CD14-positive monocyte (primary cell): Measurements from ENCODE around the gene WASF2. TPM values are rescaled to one million over a fixed set of nuclear protein-coding genes. Genes with fewer than 3 reads are reported as not detected.

Source experiments
- DNase-seq, 3 donors: peaks; one replicate each; pipeline ENCODE4 v3.0.0-alpha.2; 2011 to 2022
- H2AFZ ChIP-seq: 2 replicates; pipeline ENCODE4 v1.6.0; 2012; ENCODE audit warnings: mild to moderate bottlenecking, low read depth, low read length, inconsistent platforms; ENCODE audit not compliant: insufficient read depth, poor library complexity, severe bottlenecking
- H3K27ac ChIP-seq, 2 donors: 1 replicate in 1 of 2; 2 replicates in 1 of 2; pipeline ENCODE4 v1.5.1; 2012 to 2013; ENCODE audit warnings: low read length in 2 of 2, control low read depth in 1 of 2, inconsistent platforms in 1 of 2, low read depth in 1 of 2, mild to moderate bottlenecking in 1 of 2
- H3K27me3 ChIP-seq, 2 donors: one replicate each; pipeline versions ENCODE4 v1.6.0 to v1.6.1; 2011 to 2013; ENCODE audit warnings: low read length in 2 of 2; ENCODE audit not compliant: control insufficient read depth in 2 of 2, insufficient read depth in 2 of 2
- H3K36me3 ChIP-seq, 2 donors: replicated peaks in 1 of 2; 1 replicate in 1 of 2; 2 replicates in 1 of 2; pipeline versions ENCODE4 v1.5.1 to v1.6.1; 2012 to 2013; ENCODE audit warnings: low read length in 2 of 2, control low read depth in 1 of 2, inconsistent platforms in 1 of 2, mild to moderate bottlenecking in 1 of 2; ENCODE audit not compliant: insufficient read depth in 2 of 2, control insufficient read depth in 1 of 2
- H3K4me1 ChIP-seq, 2 donors: 1 replicate in 1 of 2; 2 replicates in 1 of 2; pipeline versions ENCODE4 v1.5.1 to v1.6.1; 2012 to 2013; ENCODE audit warnings: low read length in 2 of 2, control low read depth in 1 of 2, inconsistent platforms in 1 of 2, mild to moderate bottlenecking in 1 of 2, moderate library complexity in 1 of 2; ENCODE audit not compliant: insufficient read depth in 2 of 2, control insufficient read depth in 1 of 2
- H3K4me2 ChIP-seq: replicated peaks from 2 replicates; pipeline ENCODE3; 2012; ENCODE audit warnings: low read length, moderate library complexity, mild to moderate bottlenecking; ENCODE audit not compliant: poor library complexity, severe bottlenecking; ENCODE audit errors: extremely low read depth
- H3K4me3 ChIP-seq, 3 experiments: fragments of 200-600 bp in 1 of 3; sonication (generic) in 1 of 3; replicated peaks in 1 of 3; 1 replicate in 2 of 3; 2 replicates in 1 of 3; pipeline ENCODE4 v1.5.1; 2011 to 2013; ENCODE audit warnings: low read length in 3 of 3, mild to moderate bottlenecking in 3 of 3, control low read depth in 2 of 3, low read depth in 2 of 3, inconsistent platforms in 1 of 3, moderate library complexity in 1 of 3
- H3K79me2 ChIP-seq: 2 replicates; pipeline ENCODE4 v1.6.0; 2012; ENCODE audit warnings: mild to moderate bottlenecking, control low read depth, inconsistent platforms, low read length, moderate library complexity; ENCODE audit not compliant: insufficient read depth
- H3K9ac ChIP-seq: 2 replicates; pipeline ENCODE4 v1.6.0; 2017; ENCODE audit warnings: low read length, mild to moderate bottlenecking; ENCODE audit not compliant: insufficient read depth, poor library complexity, severe bottlenecking
- H3K9me3 ChIP-seq, 2 donors: replicated peaks in 1 of 2; 1 replicate in 1 of 2; 2 replicates in 1 of 2; pipeline versions ENCODE4 v1.5.1 to v1.6.1; 2012 to 2013; ENCODE audit warnings: low read length in 2 of 2, control low read depth in 1 of 2; ENCODE audit not compliant: control insufficient read depth in 1 of 2, insufficient read depth in 1 of 2
- H4K20me1 ChIP-seq: 2 replicates; pipeline ENCODE4 v1.6.0; 2012; ENCODE audit warnings: mild to moderate bottlenecking, low read length, control low read depth, moderate library complexity; ENCODE audit not compliant: insufficient read depth
- H3K27ac Mint-ChIP-seq, 7 donors: one replicate each; pipeline ENCODE4 v1.8.0; 2020; ENCODE audit warnings: mild to moderate bottlenecking in 7 of 7, mixed read lengths in 7 of 7, moderate library complexity in 6 of 7, inconsistent platforms in 2 of 7
- H3K27me3 Mint-ChIP-seq, 3 donors: one replicate each; pipeline ENCODE4 v1.8.0; 2021 to 2022; ENCODE audit warnings: low read depth in 3 of 3, mild to moderate bottlenecking in 3 of 3, mixed read lengths in 3 of 3, moderate library complexity in 3 of 3, inconsistent platforms in 1 of 3
- H3K36me3 Mint-ChIP-seq, 2 donors: one replicate each; pipeline ENCODE4 v1.8.0; 2020; ENCODE audit warnings: mixed read lengths in 2 of 2, inconsistent platforms in 1 of 2, mild to moderate bottlenecking in 1 of 2
- H3K4me1 Mint-ChIP-seq: one replicate; pipeline ENCODE4 v1.8.0; 2020; ENCODE audit warnings: mild to moderate bottlenecking, mixed read lengths
- H3K4me3 Mint-ChIP-seq, 2 donors: one replicate each; pipeline ENCODE4 v1.8.0; 2020; ENCODE audit warnings: mild to moderate bottlenecking in 2 of 2, mixed read lengths in 2 of 2, moderate library complexity in 1 of 2
- H3K9me3 Mint-ChIP-seq, 7 donors: one replicate each; pipeline ENCODE4 v1.8.0; 2020 to 2022; ENCODE audit warnings: mixed read lengths in 7 of 7, mild to moderate bottlenecking in 6 of 7, moderate library complexity in 6 of 7, inconsistent platforms in 2 of 7
- CTCF ChIP-seq: fragments of 200-600 bp; IDR thresholded peaks from one replicate; pipeline ENCODE4 v1.8.0; 2022; ENCODE audit warnings: antibody characterized with exemption, mild to moderate bottlenecking
- WGBS: methylation state at CpG from one replicate; pipeline ENCODE4 v1.1.5; 2013; ENCODE audit warnings: missing lambda C conversion rate; ENCODE audit not compliant: insufficient coverage; 5-methylcytosine and 5-hydroxymethylcytosine counted together
- intact Hi-C, 2 donors: fragments of 100-400 bp; cut with micrococcal nuclease; formaldehyde crosslinking; loops; one replicate each; pipeline versions ENCODE4 v1.15.0 to v1.15.1; 2023
- polyA plus RNA-seq, 3 donors: library from polyadenylated mRNA; depleted of rRNA in 1 of 3; unstranded in 2 of 3; stranded (reverse) in 1 of 3; fragments of 300-500 nt in 2 of 3; fragments of >200 nt in 1 of 3; fragmentation: Illumina TruSeq in 2 of 3; gene quantifications; 1 replicate in 2 of 3; 2 replicates in 1 of 3; pipeline ENCODE4 v1.2.3, GENCODE V29; 2012 to 2021

WASF2 gene
- polyA plus RNA-seq, 3 donors = 53.5 to 91.6 (median 86.4) TPM

- no peaks in the 10 kb centered on the region for H3K27me3 ChIP-seq
- peaks cover 99% of the 10 kb centered on the region for H4K20me1 ChIP-seq
- H3K36me3 ChIP-seq = peaks cover 4 to 16% of the 10 kb centered on the region in 2 donors
- H3K9me3 ChIP-seq = no peaks in the 10 kb centered on the region
- no peak overlapping the region for H3K4me3 ChIP-seq
- H2AFZ ChIP-seq = no peak overlapping the region
- no peak for TF ChIP-seq CTCF
- H3K4me3 Mint-ChIP-seq = no peak overlapping the region
- peaks cover 99% of the 10 kb centered on the region for H3K79me2 ChIP-seq
- H3K27ac Mint-ChIP-seq = peak overlapping the region in 6 of 7 donors; percentile 8 to 90 (median 56)
- no peaks in the 10 kb centered on the region for H3K9me3 Mint-ChIP-seq
- intact Hi-C loops = no loop called here
- peak overlapping the region in 1 of 2 donors; percentile 61 for H3K27ac ChIP-seq
- H3K4me1 Mint-ChIP-seq = peaks cover 20% of the 10 kb centered on the region
- DNase-seq = no peak
- 25% methylated on average over 1 of the region's 5 CpGs for WGBS
- H3K9ac ChIP-seq = no peak overlapping the region
- peaks cover 4 to 6% of the 10 kb centered on the region in 2 donors for H3K4me1 ChIP-seq
- peaks cover 8 to 36% of the 10 kb centered on the region in 2 donors for H3K36me3 Mint-ChIP-seq
- no peaks in the 10 kb centered on the region for H3K27me3 Mint-ChIP-seq
- no peak overlapping the region for H3K4me2 ChIP-seq
Observed at GRCh38 chr1:27455139-27455811, 34.7 kb downstream of the WASF2 start.

GRCh38 chr1:27454610-27455009 is 35.4 kb downstream of the WASF2 start:
- H3K79me2 ChIP-seq = peaks cover 99% of the 10 kb centered on the region
- TF ChIP-seq CTCF = no peak
- no peaks in the 10 kb centered on the region for H3K9me3 Mint-ChIP-seq
- H3K4me2 ChIP-seq = no peak overlapping the region
- no peak overlapping the region for H3K9ac ChIP-seq
- no peaks in the 10 kb centered on the region for H3K9me3 ChIP-seq
- H3K27me3 Mint-ChIP-seq = no peaks in the 10 kb centered on the region
- WGBS = no CpG with 5 or more reads among the region's 4 CpGs
- intact Hi-C loops = no loop called here
- H4K20me1 ChIP-seq = peaks cover 99% of the 10 kb centered on the region
- H3K27ac ChIP-seq = peak overlapping the region in 1 of 2 donors; percentile 61
- DNase-seq = no peak
- H3K27me3 ChIP-seq = no peaks in the 10 kb centered on the region
- no peak overlapping the region for H3K4me3 Mint-ChIP-seq
- H3K27ac Mint-ChIP-seq = peak overlapping the region in 2 of 7 donors; percentile 54 to 68
- H3K4me3 ChIP-seq = no peak overlapping the region
- peaks cover 4 to 6% of the 10 kb centered on the region in 2 donors for H3K4me1 ChIP-seq
- peaks cover 18% of the 10 kb centered on the region for H3K4me1 Mint-ChIP-seq
- no peak overlapping the region for H2AFZ ChIP-seq
- H3K36me3 Mint-ChIP-seq = peaks cover 12 to 41% of the 10 kb centered on the region in 2 donors
- H3K36me3 ChIP-seq = peaks cover 6 to 23% of the 10 kb centered on the region in 2 donors
